OCI-M2 (cell line): ENCODE results near the gene HS2ST1.
"Not testable (repeated sequence)": the region's sequence is repeated elsewhere in the genome, so short reads cannot be mapped to it uniquely, and the experiment has no call there.

ENCODE experiments used
- DNase-seq: peaks from one replicate; lab custom pipeline; 2025; ENCODE audit not compliant: unreplicated experiment; lab: John Stamatoyannopoulos, UW

The HS2ST1 gene

GRCh38 chr1:86924324-86924960 is 10.0 kb downstream of the HS2ST1 start:
- no peak for DNase-seq

DNA sequence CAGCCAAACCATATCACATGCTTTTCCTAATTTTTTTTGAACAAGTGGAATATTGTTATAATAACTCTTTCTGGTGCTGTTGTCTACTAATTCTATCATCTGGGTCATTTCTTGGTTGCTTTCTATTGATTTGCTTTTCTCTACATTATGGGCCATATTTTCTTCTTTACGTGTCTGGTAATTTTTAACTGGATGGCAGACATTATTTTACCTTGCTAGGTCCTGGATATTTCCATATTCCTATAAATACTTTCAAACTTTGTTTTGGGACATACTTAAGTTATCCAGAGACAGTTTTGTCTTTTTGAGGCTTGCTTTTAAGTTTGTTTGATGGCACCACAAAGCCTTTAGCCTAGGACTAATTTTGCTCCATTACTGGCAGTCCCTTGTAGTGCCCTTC is 11.3 kb downstream of the HS2ST1 start:
- no peak for DNase-seq

DNA sequence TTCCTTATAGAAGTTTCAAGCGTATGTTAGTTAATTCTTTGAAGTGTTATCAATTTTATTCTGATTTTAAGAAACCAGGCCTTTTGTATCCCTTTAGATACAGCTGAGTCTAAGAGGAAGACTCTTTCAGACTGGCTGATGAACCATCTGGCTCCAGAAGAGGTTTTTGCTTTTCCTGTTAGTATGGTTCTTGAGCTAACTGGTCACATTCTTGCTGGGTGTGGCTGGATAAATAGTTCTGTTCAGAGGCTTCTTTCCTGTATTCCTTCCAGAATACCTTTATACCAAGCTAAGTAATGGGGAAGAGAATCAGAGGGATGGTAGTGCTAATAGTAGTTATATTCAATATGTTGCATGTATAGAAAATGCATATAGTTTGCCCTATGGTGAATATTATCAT is 12.4 kb downstream of the HS2ST1 start:
- DNase-seq: no peak

GRCh38 chr1:86928819-86929218 is 14.4 kb downstream of the HS2ST1 start:
- DNase-seq: no peak

GRCh38 chr1:86933051-86933450 is 18.6 kb downstream of the HS2ST1 start:
- no peak for DNase-seq

DNA sequence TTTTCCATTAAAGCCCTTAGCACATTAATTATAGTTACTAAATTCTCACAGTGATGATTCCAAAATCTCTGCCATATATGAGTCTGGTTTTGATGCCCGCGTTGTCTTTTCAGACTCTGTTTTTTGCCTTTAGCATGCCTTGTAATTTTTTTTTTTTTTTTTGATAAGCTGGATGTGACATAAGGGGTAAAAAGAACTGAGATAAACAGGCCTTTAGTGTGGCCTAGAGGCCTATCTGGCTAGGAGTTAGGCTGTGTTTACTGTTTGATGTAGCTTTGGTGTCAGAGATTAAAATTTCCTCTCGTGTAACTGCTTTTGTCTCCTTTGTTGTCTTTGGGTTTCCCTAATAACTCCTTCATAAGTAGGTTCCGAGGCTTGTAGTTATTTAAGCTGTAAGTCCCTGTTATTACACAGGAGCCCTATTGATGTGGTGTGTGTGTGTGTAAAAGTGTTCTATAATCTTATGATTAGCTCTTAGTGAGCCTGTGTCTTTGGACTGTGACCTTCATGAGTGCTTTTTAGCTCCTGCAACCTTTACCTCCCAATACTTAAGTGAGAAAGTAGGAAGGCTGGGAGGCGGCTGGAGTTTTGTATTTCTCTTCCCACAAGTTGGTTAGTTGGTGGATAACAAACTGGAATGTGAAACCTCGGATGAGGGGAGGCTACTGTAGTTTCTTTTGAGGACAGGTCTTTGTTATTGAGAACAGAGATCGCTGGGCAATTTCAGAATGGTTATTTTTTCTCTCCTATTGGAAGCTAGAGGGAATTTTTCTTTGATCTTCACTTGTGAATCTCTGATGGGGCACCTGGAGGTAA is 19.3 kb downstream of the HS2ST1 start:
- DNase-seq: peak; percentile 26

- no peak for DNase-seq
These were observed 24.0 kb downstream of the HS2ST1 start for GRCh38 chr1:86938450-86938849.

DNA sequence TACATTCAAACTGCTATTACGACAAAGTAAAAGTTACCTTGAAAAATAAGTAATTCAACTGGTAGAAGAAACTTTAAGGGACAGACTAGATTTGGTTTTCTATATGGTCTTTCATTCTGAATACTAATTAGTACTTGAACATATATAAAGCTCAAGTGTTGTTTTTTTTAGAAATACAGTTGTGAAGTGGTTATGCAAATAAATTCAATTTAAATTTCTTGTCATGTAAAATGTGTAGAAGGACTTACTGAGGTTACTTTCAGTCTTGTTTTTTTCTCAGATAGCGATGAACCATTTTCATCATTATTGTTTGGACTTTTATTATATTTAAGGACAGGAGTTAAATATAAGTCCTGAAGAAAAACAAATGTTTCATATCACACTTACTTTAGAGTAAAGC is 24.4 kb downstream of the HS2ST1 start:
- DNase-seq: no peak

DNA sequence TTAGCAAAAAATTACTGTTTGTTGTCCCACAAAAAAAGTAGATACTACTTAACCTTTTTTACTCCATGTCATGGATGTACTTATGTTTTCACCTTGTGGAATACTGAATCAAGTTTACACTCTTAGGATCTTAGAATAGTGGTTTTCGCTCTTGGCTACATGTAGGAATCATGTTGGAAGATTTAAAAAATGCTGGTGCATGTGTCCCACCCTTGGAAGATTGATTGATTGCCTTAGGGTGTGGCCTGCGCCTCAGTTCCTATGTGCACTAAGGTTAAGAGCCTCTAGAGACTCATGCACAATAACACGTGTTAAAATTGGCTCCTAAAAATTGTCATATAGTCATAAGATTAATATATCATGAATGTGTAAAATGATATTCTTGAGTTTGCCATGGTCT is 25.0 kb downstream of the HS2ST1 start:
- DNase-seq: no peak

DNA sequence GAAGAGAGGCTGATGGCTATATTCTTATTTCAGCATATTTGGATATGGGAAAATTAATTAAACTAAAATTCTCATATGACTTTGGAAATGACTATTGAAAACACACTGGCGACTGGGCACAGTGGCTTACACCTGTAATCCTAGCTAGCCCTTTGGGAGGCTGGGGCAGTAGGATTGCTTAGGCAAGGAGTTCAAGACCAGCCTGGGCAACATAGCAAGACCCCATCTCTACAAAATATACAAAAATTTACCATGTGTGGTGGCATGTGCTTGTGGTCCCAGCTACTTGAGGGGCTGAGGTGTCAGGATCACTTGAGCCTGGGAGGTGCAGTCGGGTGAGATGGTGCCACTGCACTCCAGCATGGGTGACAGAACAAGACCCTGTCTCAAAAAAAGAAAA is 26.2 kb downstream of the HS2ST1 start:
- no peak for DNase-seq

DNA sequence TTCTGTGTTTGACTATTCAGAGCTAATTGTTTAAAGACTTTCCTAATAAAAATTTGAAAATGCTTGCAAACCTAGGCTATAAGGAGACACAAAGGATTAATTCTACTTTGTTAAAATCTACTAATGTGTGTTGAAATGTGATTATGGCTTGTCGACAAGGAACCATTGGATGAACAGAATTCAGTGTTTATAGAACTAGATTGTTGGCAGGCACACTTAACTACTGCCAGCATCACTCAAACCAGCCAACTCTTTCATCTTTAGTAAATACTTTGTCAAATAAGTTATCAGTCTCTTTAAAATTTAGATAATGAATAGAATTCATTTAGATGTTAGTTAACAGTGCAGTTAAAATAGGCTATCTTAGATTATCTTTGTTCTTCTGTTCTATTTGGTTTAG is 27.6 kb downstream of the HS2ST1 start:
- no peak for DNase-seq

- no peak for DNase-seq
These were observed 28.3 kb downstream of the HS2ST1 start for GRCh38 chr1:86942743-86943142.

- no peak for DNase-seq
These were observed 33.8 kb downstream of the HS2ST1 start for GRCh38 chr1:86948212-86948611.

GRCh38 chr1:86950712-86951419 is 36.4 kb downstream of the HS2ST1 start:
- no peak for DNase-seq

- no peak for DNase-seq
These were observed 37.0 kb downstream of the HS2ST1 start for GRCh38 chr1:86951430-86951829.

DNA sequence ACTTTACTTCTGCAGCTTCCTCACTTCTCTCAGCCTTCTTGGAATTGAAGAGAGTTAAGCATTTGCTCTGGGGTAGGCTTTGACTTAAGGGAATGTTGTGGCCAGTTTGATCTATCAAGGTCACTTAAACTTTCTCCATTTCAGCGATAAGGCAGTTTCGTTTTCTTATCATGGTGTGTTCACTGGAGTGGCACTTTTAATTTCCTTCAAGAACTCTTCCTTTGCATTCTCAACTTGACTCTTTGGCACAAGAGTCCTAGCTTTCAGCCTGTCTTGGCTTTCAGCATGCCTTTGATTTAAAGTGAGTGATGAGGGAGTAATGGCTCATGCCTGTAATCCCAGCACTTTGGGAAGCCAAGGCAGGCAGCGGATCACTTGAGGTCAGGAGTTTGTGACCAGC is 38.7 kb downstream of the HS2ST1 start:
- no peak for DNase-seq

- no peak for DNase-seq
These were observed 41.2 kb downstream of the HS2ST1 start for GRCh38 chr1:86955678-86956077.

GRCh38 chr1:86956221-86956620 is 41.8 kb downstream of the HS2ST1 start:
- DNase-seq: no peak

DNA sequence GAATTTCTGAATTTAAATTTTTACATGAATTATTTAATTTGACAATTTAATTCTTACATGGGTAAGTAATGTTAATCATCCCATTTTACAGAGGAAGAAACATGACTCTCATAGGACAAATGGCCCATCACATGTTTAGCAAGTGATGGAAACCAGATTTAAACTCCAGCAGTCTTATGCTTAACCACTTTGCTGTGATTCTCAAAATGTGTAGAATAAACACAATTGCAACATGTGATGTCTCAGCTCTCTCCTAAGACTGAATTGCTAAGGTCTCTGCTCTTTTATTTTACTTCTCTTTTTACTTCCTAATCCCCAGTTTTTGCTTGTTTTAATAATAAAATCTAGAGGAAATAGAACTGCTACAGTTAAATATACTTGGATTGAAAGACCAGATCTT is 42.8 kb downstream of the HS2ST1 start:
- no peak for DNase-seq

DNA sequence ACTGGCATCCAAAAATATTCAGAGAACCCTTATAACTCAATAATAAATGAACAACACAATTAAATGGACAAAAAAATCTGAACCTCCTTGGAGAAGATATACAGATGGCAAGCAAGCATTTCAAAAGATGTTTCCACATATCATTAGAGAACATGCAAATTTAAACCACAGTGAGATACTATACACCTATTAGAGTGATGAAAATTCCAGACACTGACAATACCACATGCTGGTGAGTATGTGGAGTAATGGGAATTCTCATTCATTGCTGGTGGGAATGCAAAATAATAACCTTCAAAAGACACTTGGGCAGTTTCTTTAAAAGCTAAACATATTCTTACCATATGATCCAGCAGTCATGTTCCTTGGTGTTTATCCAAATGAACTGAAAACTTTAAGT is 46.1 kb downstream of the HS2ST1 start:
- DNase-seq: no peak

DNA sequence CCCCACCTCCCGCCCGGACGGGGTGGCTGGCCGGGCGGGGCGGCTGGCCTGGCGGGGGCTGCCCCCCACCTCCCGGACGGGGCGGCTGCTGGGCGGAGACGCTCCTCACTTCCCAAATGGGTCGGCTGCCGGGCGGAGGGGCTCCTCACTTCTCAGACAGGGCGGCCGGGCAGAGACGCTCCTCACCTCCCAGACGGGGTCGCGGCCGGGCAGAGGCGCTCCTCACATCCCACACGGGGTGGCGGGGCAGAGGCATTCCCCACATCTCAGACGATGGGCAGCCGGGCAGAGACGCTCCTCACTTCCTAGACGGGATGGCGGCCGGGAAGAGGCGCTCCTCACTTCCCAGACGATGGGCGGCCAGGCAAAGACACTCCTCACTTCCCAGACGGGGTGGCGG is 49.4 kb downstream of the HS2ST1 start:
- not testable (repeated sequence) for DNase-seq
